Measurements from ENCODE around the gene PDE4D. TPM values are rescaled to one million over a fixed set of nuclear protein-coding genes. Genes with fewer than 3 reads are reported as not detected.

Gene PDE4D
- total RNA-seq, 4 donors from 2014 or later: 35.0 to 121 (median 63.4) TPM

- H3K27ac ChIP-seq: no peak overlapping the region
- TF ChIP-seq POLR2A (IDR thresholded peaks at IDR 0.05) (no peak), EP300 (IDR thresholded peaks at IDR 0.05) (no peak), POLR2AphosphoS5 (IDR thresholded peaks at IDR 0.05) (no peak), CTCF (IDR thresholded peaks at IDR 0.05) (no peak)
- ATAC-seq: no peak
- H3K27me3 ChIP-seq: no peaks in the 10 kb centered on the region
- H3K9me3 ChIP-seq: no peaks in the 10 kb centered on the region
- no peak overlapping the region for H3K4me3 ChIP-seq
- 68 to 75% methylated on average over 2 of the region's 2 CpGs for WGBS, 2 donors (ENCODE audit: low coverage in 1 of 2)
- H3K36me3 ChIP-seq: no peaks in the 10 kb centered on the region
- H3K4me1 ChIP-seq: no peaks in the 10 kb centered on the region
These were observed 62.9 kb downstream of the PDE4D start for GRCh38 chr5:59830536-59831200.

GRCh38 chr5:59829922-59830321, 63.6 kb downstream of the PDE4D start:
- Histone ChIP-seq H3K27ac (no peak overlapping the region), H3K36me3 (no peaks in the 10 kb centered on the region), H3K9me3 (no peaks in the 10 kb centered on the region), H3K4me1 (no peaks in the 10 kb centered on the region), H3K27me3 (no peaks in the 10 kb centered on the region), H3K4me3 (no peak overlapping the region)
- WGBS, 2 donors (ENCODE audit: low coverage in 1 of 2): 98 to 100% methylated on average over 2 of the region's 2 CpGs
- no peak for ATAC-seq
- TF ChIP-seq CTCF (IDR thresholded peaks at IDR 0.05): no peak
- TF ChIP-seq POLR2AphosphoS5 (IDR thresholded peaks at IDR 0.05): no peak
- no peak for TF ChIP-seq EP300 (IDR thresholded peaks at IDR 0.05)
- TF ChIP-seq POLR2A (IDR thresholded peaks at IDR 0.05): no peak

DNA sequence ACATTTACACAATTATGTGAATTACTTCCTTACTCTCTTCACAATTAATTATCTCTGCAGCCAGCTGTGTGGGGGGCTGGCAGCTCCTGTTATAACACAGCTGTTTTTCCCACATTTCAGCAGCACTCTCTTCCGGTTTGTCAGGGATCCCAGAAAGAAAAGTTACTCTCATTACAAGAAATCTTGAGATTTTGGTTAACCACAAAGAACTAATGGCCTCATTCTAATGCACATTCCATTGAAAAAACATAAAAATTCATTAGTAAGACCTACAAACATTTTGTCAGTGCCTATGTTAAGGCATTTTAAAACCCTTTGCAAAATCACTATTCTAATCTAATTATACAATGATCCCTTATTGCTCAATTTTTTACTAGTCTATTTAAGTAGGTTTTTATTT, 64.1 kb downstream of the PDE4D start:
- ATAC-seq: no peak
- Histone ChIP-seq H3K27ac (no peak overlapping the region), H3K9me3 (no peaks in the 10 kb centered on the region), H3K27me3 (no peaks in the 10 kb centered on the region), H3K36me3 (no peaks in the 10 kb centered on the region), H3K4me1 (no peaks in the 10 kb centered on the region), H3K4me3 (no peak overlapping the region)
- 28 to 57% methylated on average over 1 of the region's 1 CpG for WGBS, 2 donors (ENCODE audit: low coverage in 1 of 2)
- TF ChIP-seq POLR2AphosphoS5 (IDR thresholded peaks at IDR 0.05): no peak
- no peak for TF ChIP-seq CTCF (IDR thresholded peaks at IDR 0.05)
- no peak for TF ChIP-seq EP300 (IDR thresholded peaks at IDR 0.05)
- TF ChIP-seq POLR2A (IDR thresholded peaks at IDR 0.05): no peak

DNA sequence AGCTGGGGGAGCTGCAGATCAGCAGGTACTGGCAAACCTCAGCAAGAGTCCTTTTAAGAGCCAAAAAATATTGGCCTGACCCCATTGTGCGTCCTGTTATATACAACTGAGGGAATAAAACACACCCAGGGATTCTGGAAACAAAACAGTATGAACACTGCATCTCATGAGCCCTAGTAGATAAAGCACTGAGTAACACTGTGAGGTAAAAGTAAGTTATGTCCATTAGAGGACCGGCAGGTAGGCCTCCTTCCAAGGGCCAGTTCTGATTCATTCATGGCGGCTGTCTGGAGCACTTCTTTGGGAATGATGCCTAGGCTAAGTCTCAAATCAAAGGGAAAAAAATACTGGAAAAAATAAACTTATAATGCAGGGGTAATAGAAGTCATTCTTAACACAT, 64.9 kb downstream of the PDE4D start:
- H3K4me3 ChIP-seq: no peak overlapping the region
- no peaks in the 10 kb centered on the region for H3K27me3 ChIP-seq
- H3K27ac ChIP-seq: no peak overlapping the region
- no peak for ATAC-seq
- TF ChIP-seq POLR2A (IDR thresholded peaks at IDR 0.05) (no peak), CTCF (IDR thresholded peaks at IDR 0.05) (no peak), POLR2AphosphoS5 (IDR thresholded peaks at IDR 0.05) (no peak), EP300 (IDR thresholded peaks at IDR 0.05) (no peak)
- no peaks in the 10 kb centered on the region for H3K36me3 ChIP-seq
- no peaks in the 10 kb centered on the region for H3K9me3 ChIP-seq
- WGBS, 2 donors (ENCODE audit: low coverage in 1 of 2): 50 to 84% methylated on average over 1 to 3 of the region's 3 CpGs
- no peaks in the 10 kb centered on the region for H3K4me1 ChIP-seq

GRCh38 chr5:59826996-59827395, 66.5 kb downstream of the PDE4D start:
- no peak overlapping the region for H3K4me3 ChIP-seq
- 57 to 80% methylated on average over 1 of the region's 1 CpG for WGBS, 2 donors (ENCODE audit: low coverage in 1 of 2)
- no peaks in the 10 kb centered on the region for H3K9me3 ChIP-seq
- H3K4me1 ChIP-seq: no peaks in the 10 kb centered on the region
- no peak for ATAC-seq
- H3K27ac ChIP-seq: no peak overlapping the region
- no peaks in the 10 kb centered on the region for H3K27me3 ChIP-seq
- no peaks in the 10 kb centered on the region for H3K36me3 ChIP-seq
- no peak for TF ChIP-seq CTCF (IDR thresholded peaks at IDR 0.05)
- TF ChIP-seq POLR2AphosphoS5 (IDR thresholded peaks at IDR 0.05): no peak
- TF ChIP-seq EP300 (IDR thresholded peaks at IDR 0.05): no peak
- no peak for TF ChIP-seq POLR2A (IDR thresholded peaks at IDR 0.05)
